ENCODE results near the gene ZNF497.
"Not testable (repeated sequence)": the region's sequence is repeated elsewhere in the genome, so short reads cannot be mapped to it uniquely, and the experiment has no call there.

Gene ZNF497

GRCh38 chr19:58348080-58348479, 14.5 kb downstream of the ZNF497 start:
- DNase-seq (ENCODE audit: low read depth in 2 of 2): not testable (repeated sequence)

GRCh38 chr19:58346961-58347929, 15.3 kb downstream of the ZNF497 start:
- DNase-seq (ENCODE audit: low read depth in 2 of 2): peak; percentile 29 to 33

- DNase-seq (ENCODE audit: low read depth in 2 of 2): no peak
Observed at GRCh38 chr19:58345558-58345957, 17.0 kb downstream of the ZNF497 start.

- no peak for DNase-seq (ENCODE audit: low read depth in 2 of 2)
Observed at GRCh38 chr19:58338825-58339558, 23.6 kb downstream of the ZNF497 start.

- DNase-seq (ENCODE audit: low read depth in 2 of 2): no peak
Observed at GRCh38 chr19:58338336-58338735, 24.2 kb downstream of the ZNF497 start.

GRCh38 chr19:58336820-58337219, 25.7 kb downstream of the ZNF497 start:
- no peak for DNase-seq (ENCODE audit: low read depth in 2 of 2)

- DNase-seq (ENCODE audit: low read depth in 2 of 2): no peak
Observed at GRCh38 chr19:58336216-58336615, 26.3 kb downstream of the ZNF497 start.

- DNase-seq (ENCODE audit: low read depth in 2 of 2): no peak
Observed at GRCh38 chr19:58335630-58336029, 26.9 kb downstream of the ZNF497 start.

GRCh38 chr19:58334691-58335249, 27.8 kb downstream of the ZNF497 start:
- no peak for DNase-seq (ENCODE audit: low read depth in 2 of 2)

GRCh38 chr19:58332697-58333096, 29.9 kb downstream of the ZNF497 start:
- DNase-seq (ENCODE audit: low read depth in 2 of 2): no peak

GRCh38 chr19:58330458-58330857, 32.1 kb downstream of the ZNF497 start:
- DNase-seq (ENCODE audit: low read depth in 2 of 2): no peak

- no peak for DNase-seq (ENCODE audit: low read depth in 2 of 2)
Observed at GRCh38 chr19:58328999-58329398, 33.6 kb downstream of the ZNF497 start.

GRCh38 chr19:58326914-58327726, 35.4 kb downstream of the ZNF497 start, which contains the start of gene ZSCAN22:
TSS of gene ZSCAN22 (plus strand) at chr19:58326994. CDS start at chr19:58334803, 7,809 bp downstream.
- DNase-seq (ENCODE audit: low read depth in 2 of 2): peak; percentile 45 to 80

GRCh38 chr19:58326501-58326913, 36.0 kb downstream of the ZNF497 start:
- no peak for DNase-seq (ENCODE audit: low read depth in 2 of 2)

- DNase-seq (ENCODE audit: low read depth in 2 of 2): no peak
Observed at GRCh38 chr19:58325311-58326022, 37.1 kb downstream of the ZNF497 start.

GRCh38 chr19:58319241-58319640, 43.3 kb downstream of the ZNF497 start:
- no peak for DNase-seq (ENCODE audit: low read depth in 2 of 2)

- no peak for DNase-seq (ENCODE audit: low read depth in 2 of 2)
Observed at GRCh38 chr19:58318297-58318696, 44.3 kb downstream of the ZNF497 start.

- no peak for DNase-seq (ENCODE audit: low read depth in 2 of 2)
Observed at GRCh38 chr19:58317476-58318072, 45.0 kb downstream of the ZNF497 start.

GRCh38 chr19:58315580-58315979, 47.0 kb downstream of the ZNF497 start:
- DNase-seq (ENCODE audit: low read depth in 2 of 2): no peak

- no peak for DNase-seq (ENCODE audit: low read depth in 2 of 2)
Observed at GRCh38 chr19:58311345-58311865, 51.1 kb downstream of the ZNF497 start.

Data from stimulated activated CD4-positive, alpha-beta T cell treated with anti-CD3 and anti-CD28 coated beads, Interleukin-1b, Interleukin-23, amount 100 ng/mL, for 1 hour (primary cell).